NB4 (cell line): Measurements from ENCODE around the gene STXBP4.

Source experiments
- CTCF ChIP-seq: IDR thresholded peaks from one replicate; pipeline ENCODE4 v1.5.1; 2012; ENCODE audit warnings: low read depth, low read length
- POLR2A ChIP-seq: IDR thresholded peaks from 2 replicates; pipeline ENCODE4 v1.6.1; 2011; ENCODE audit warnings: mild to moderate bottlenecking; ENCODE audit not compliant: insufficient read length; ENCODE audit errors: extremely low read depth

- no peak for TF ChIP-seq CTCF
- TF ChIP-seq POLR2A = no peak
Observed at GRCh38 chr17:55154101-55154500, 185.5 kb downstream of the STXBP4 start.
